MM.1S (cell line): ENCODE results near the gene MEAF6.

Experiments
- DNase-seq: peaks from one replicate; pipeline ENCODE4 v3.0.0-alpha.2; 2015
- H2AFZ ChIP-seq: fragments of 300-600 bp; sonication (generic); 2 replicates; pipeline ENCODE4 v1.6.0; 2016; ENCODE audit warnings: antibody characterized with exemption, low read length
- H3F3A ChIP-seq: fragments of 300-600 bp; sonication (generic); 2 replicates; pipeline ENCODE4 v1.6.1; 2016; ENCODE audit warnings: mild to moderate bottlenecking, antibody characterized with exemption, low read length, moderate library complexity, mixed read lengths; ENCODE audit not compliant: insufficient read depth
- H3K27ac ChIP-seq: fragments of 300-600 bp; sonication (generic); 2 replicates; pipeline ENCODE4 v1.5.1; 2016; ENCODE audit warnings: mild to moderate bottlenecking, low read length
- H3K27me3 ChIP-seq: fragments of 300-600 bp; sonication (generic); replicated peaks from 2 replicates; pipeline ENCODE4 v1.6.0; 2016; ENCODE audit warnings: low read length; ENCODE audit not compliant: insufficient read depth
- H3K36me3 ChIP-seq: fragments of 300-600 bp; sonication (generic); replicated peaks from 2 replicates; pipeline ENCODE4 v1.6.1; 2016; ENCODE audit warnings: mild to moderate bottlenecking, low read length, mixed read lengths; ENCODE audit not compliant: insufficient read depth
- H3K4me1 ChIP-seq: fragments of 300-600 bp; sonication (generic); 2 replicates; pipeline ENCODE4 v1.6.1; 2016; ENCODE audit warnings: low read length, mixed read lengths
- H3K4me2 ChIP-seq: fragments of 300-600 bp; sonication (generic); 2 replicates; pipeline ENCODE4 v1.6.0; 2016; ENCODE audit warnings: low read depth, low read length
- H3K4me3 ChIP-seq: fragments of 300-600 bp; sonication (generic); 2 replicates; pipeline ENCODE4 v1.5.1; 2016; ENCODE audit warnings: low read length, mixed read lengths
- H3K79me2 ChIP-seq: fragments of 300-600 bp; sonication (generic); 2 replicates; pipeline ENCODE4 v1.6.1; 2016; ENCODE audit warnings: mixed run types, low read length, mixed read lengths
- H3K9ac ChIP-seq: fragments of 300-600 bp; sonication (generic); 2 replicates; pipeline ENCODE4 v1.6.1; 2016; ENCODE audit warnings: low read length, mixed read lengths
- H3K9me2 ChIP-seq: fragments of 300-600 bp; sonication (generic); replicated peaks from 2 replicates; pipeline ENCODE4 v1.6.1; 2016; ENCODE audit warnings: mild to moderate bottlenecking, low read length, mixed read lengths; ENCODE audit not compliant: insufficient read depth
- H3K9me3 ChIP-seq: fragments of 300-600 bp; sonication (generic); replicated peaks from 2 replicates; pipeline ENCODE4 v1.6.1; 2016; ENCODE audit warnings: mild to moderate bottlenecking, low read length, mixed read lengths; ENCODE audit not compliant: insufficient read depth
- H4K20me1 ChIP-seq: fragments of 300-600 bp; sonication (generic); 2 replicates; pipeline ENCODE4 v1.6.1; 2016; ENCODE audit warnings: mild to moderate bottlenecking, low read length, moderate library complexity, mixed read lengths; ENCODE audit not compliant: insufficient read depth
- CTCF ChIP-seq: fragments of 300-600 bp; sonication (generic); IDR thresholded peaks from 2 replicates; pipeline ENCODE4 v1.5.1; 2016; ENCODE audit warnings: antibody characterized with exemption, low read length, mixed read lengths
- EZH2 ChIP-seq: fragments of 300-600 bp; sonication (generic); optimal IDR thresholded peaks from 2 replicates; pipeline ENCODE3; 2017; ENCODE audit warnings: low read depth, mild to moderate bottlenecking, antibody characterized with exemption, low read length, mixed read lengths
- EZH2phosphoT487 ChIP-seq: fragments of 300-600 bp; sonication (generic); IDR thresholded peaks from 2 replicates; pipeline ENCODE4 v1.6.1; 2018; ENCODE audit warnings: antibody characterized with exemption, low read length

Gene MEAF6

GRCh38 chr1:37469386-37469785 is 45.2 kb downstream of the MEAF6 start:
- Histone ChIP-seq H3K4me1 (peaks cover 48% of the 10 kb centered on the region), H3K27ac (peak overlapping the region; percentile 84; the same call in 1 of the 2 replicates), H2AFZ (peak overlapping the region; percentile 45; the same call in 1 of the 2 replicates), H3K36me3 (no peaks in the 10 kb centered on the region), H3K4me2 (peak overlapping the region; percentile 99), H3K9ac (peak overlapping the region; percentile 46), H3K27me3 (no peaks in the 10 kb centered on the region), H3K9me2 (no peaks in the 10 kb centered on the region), H3K9me3 (no peaks in the 10 kb centered on the region), H4K20me1 (no peaks in the 10 kb centered on the region), H3F3A (peaks cover 36% of the 10 kb centered on the region), H3K4me3 (peak overlapping the region; percentile 59), H3K79me2 (peaks cover 20% of the 10 kb centered on the region)
- peak; percentile 53 for DNase-seq
- TF ChIP-seq EZH2 (no peak), CTCF (no peak), EZH2phosphoT487 (no peak)

GRCh38 chr1:37468037-37468436 is 46.5 kb downstream of the MEAF6 start:
- no peak overlapping the region for H3K9ac ChIP-seq

GRCh38 chr1:37465593-37466517 is 48.7 kb downstream of the MEAF6 start:
- DNase-seq: peak; percentile 38
- no peaks in the 10 kb centered on the region for H3K27me3 ChIP-seq
- H3K27ac ChIP-seq: peak overlapping the region; percentile 62; the same call in 1 of the 2 replicates
- no peaks in the 10 kb centered on the region for H4K20me1 ChIP-seq
- no peak overlapping the region for H3K9ac ChIP-seq
- no peak overlapping the region for H3K4me2 ChIP-seq
- H2AFZ ChIP-seq: no peak overlapping the region
- H3K79me2 ChIP-seq: peaks cover 11% of the 10 kb centered on the region
- H3F3A ChIP-seq: peaks cover 36% of the 10 kb centered on the region
- TF ChIP-seq EZH2 (no peak), EZH2phosphoT487 (no peak), CTCF (no peak)
- H3K36me3 ChIP-seq: no peaks in the 10 kb centered on the region
- H3K9me3 ChIP-seq: no peaks in the 10 kb centered on the region
- no peak overlapping the region for H3K4me3 ChIP-seq
- H3K4me1 ChIP-seq: peaks cover 38% of the 10 kb centered on the region
- no peaks in the 10 kb centered on the region for H3K9me2 ChIP-seq

More at GRCh38 chr1:37468037-37468436, 46.5 kb downstream of the MEAF6 start:
- Histone ChIP-seq H3K36me3 (no peaks in the 10 kb centered on the region), H3K9me3 (no peaks in the 10 kb centered on the region), H3K4me2 (peak overlapping the region; percentile 77; the same call in 1 of the 2 replicates), H3K4me3 (no peak overlapping the region), H4K20me1 (no peaks in the 10 kb centered on the region), H3K9me2 (no peaks in the 10 kb centered on the region), H3K4me1 (peaks cover 41% of the 10 kb centered on the region), H3F3A (peaks cover 36% of the 10 kb centered on the region), H3K27me3 (no peaks in the 10 kb centered on the region), H2AFZ (no peak overlapping the region), H3K27ac (peak overlapping the region; percentile 63; the same call in 1 of the 2 replicates), H3K79me2 (peaks cover 11% of the 10 kb centered on the region)
- no peak for TF ChIP-seq EZH2
- no peak for DNase-seq

GRCh38 chr1:37464443-37464842 is 50.1 kb downstream of the MEAF6 start:
- Histone ChIP-seq H3K9me2 (no peaks in the 10 kb centered on the region), H3K27ac (no peak overlapping the region), H3K4me2 (no peak overlapping the region), H3K9ac (no peak overlapping the region), H3F3A (peaks cover 23% of the 10 kb centered on the region), H3K27me3 (no peaks in the 10 kb centered on the region), H4K20me1 (no peaks in the 10 kb centered on the region), H3K9me3 (no peaks in the 10 kb centered on the region), H3K79me2 (peaks cover 7% of the 10 kb centered on the region), H2AFZ (no peak overlapping the region), H3K4me3 (no peak overlapping the region), H3K36me3 (no peaks in the 10 kb centered on the region), H3K4me1 (peaks cover 25% of the 10 kb centered on the region)
- no peak for DNase-seq
- TF ChIP-seq CTCF (no peak), EZH2 (no peak), EZH2phosphoT487 (no peak)
